Measurements from ENCODE around the gene ITSN2.

ITSN2 gene

GRCh38 chr2:24392542-24393059, 32.3 kb upstream of the ITSN2 start:
- Histone ChIP-seq H3K27me3 (ENCODE audit: control insufficient read depth, insufficient read depth, low read length) (no peaks in the 10 kb centered on the region), H3K9me3 (replicated peaks; ENCODE audit: low read length) (no peaks in the 10 kb centered on the region), H3K9ac (ENCODE audit: low read depth, low read length) (no peak overlapping the region), H3K36me3 (ENCODE audit: insufficient read depth, low read length) (no peaks in the 10 kb centered on the region), H3K4me3 (ENCODE audit: low read length) (no peak overlapping the region), H3K4me1 (ENCODE audit: control insufficient read depth, insufficient read depth, low read length) (no peaks in the 10 kb centered on the region), H3K4me2 (ENCODE audit: low read length) (no peak overlapping the region)

GRCh38 chr2:24385366-24385765, 25.0 kb upstream of the ITSN2 start:
- no peak overlapping the region for H3K4me2 ChIP-seq (ENCODE audit: low read length)
- H3K9me3 ChIP-seq (replicated peaks; ENCODE audit: low read length), result no peaks in the 10 kb centered on the region
- H3K4me3 ChIP-seq (ENCODE audit: low read length), result no peak overlapping the region
- H3K36me3 ChIP-seq (ENCODE audit: insufficient read depth, low read length), result no peaks in the 10 kb centered on the region
- H3K9ac ChIP-seq (ENCODE audit: low read depth, low read length), result no peak overlapping the region
- H3K4me1 ChIP-seq (ENCODE audit: control insufficient read depth, insufficient read depth, low read length), result no peaks in the 10 kb centered on the region
- H3K27me3 ChIP-seq (ENCODE audit: control insufficient read depth, insufficient read depth, low read length), result no peaks in the 10 kb centered on the region

DNA sequence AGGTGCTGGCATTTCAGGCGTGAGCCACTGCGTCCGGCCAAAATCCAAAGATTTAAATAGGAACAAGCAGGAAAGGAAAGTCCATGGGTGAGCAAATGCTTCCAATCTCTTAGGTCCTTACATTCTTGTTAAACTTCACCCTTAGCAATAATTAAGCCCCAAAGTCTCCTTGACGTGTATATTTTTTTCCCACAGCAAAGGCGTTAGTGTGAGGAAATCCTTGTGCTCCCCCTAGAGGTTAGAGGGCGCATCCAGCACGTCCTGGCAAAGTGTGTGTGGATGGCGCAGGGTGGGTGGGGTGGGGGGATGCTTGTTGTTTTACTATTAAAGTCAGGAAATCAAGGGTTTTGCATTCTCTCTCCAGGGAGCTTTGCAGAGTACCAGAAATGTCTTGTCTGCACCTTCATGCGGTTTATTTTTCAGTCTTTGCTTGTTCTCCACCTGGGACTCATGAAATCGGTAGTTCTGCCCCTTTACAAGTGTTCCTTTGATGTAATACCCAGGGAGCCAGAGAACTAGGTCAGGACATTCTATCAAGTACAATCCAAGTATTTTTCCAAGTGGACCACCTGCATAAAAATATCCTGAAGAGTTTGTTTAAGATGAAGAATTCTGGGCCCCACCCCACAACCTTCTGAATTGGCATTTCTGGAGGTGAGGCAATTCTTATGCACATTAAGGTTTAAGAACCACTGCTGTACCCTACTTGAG, 22.2 kb upstream of the ITSN2 start:
- Histone ChIP-seq H3K4me1 (ENCODE audit: control insufficient read depth, insufficient read depth, low read length) (no peaks in the 10 kb centered on the region), H3K27me3 (ENCODE audit: control insufficient read depth, insufficient read depth, low read length) (no peaks in the 10 kb centered on the region), H3K9ac (ENCODE audit: low read depth, low read length) (no peak overlapping the region), H3K4me3 (ENCODE audit: low read length) (no peak overlapping the region), H3K36me3 (ENCODE audit: insufficient read depth, low read length) (no peaks in the 10 kb centered on the region), H3K9me3 (replicated peaks; ENCODE audit: low read length) (no peaks in the 10 kb centered on the region), H3K4me2 (ENCODE audit: low read length) (no peak overlapping the region)

- no peak overlapping the region for H3K4me2 ChIP-seq (ENCODE audit: low read length)
- no peak overlapping the region for H3K4me3 ChIP-seq (ENCODE audit: low read length)
- no peaks in the 10 kb centered on the region for H3K4me1 ChIP-seq (ENCODE audit: control insufficient read depth, insufficient read depth, low read length)
- no peaks in the 10 kb centered on the region for H3K27me3 ChIP-seq (ENCODE audit: control insufficient read depth, insufficient read depth, low read length)
- H3K9ac ChIP-seq (ENCODE audit: low read depth, low read length), result no peak overlapping the region
- no peaks in the 10 kb centered on the region for H3K36me3 ChIP-seq (ENCODE audit: insufficient read depth, low read length)
- no peaks in the 10 kb centered on the region for H3K9me3 ChIP-seq (replicated peaks; ENCODE audit: low read length)
Observed at GRCh38 chr2:24380820-24381219, 20.5 kb upstream of the ITSN2 start.

DNA sequence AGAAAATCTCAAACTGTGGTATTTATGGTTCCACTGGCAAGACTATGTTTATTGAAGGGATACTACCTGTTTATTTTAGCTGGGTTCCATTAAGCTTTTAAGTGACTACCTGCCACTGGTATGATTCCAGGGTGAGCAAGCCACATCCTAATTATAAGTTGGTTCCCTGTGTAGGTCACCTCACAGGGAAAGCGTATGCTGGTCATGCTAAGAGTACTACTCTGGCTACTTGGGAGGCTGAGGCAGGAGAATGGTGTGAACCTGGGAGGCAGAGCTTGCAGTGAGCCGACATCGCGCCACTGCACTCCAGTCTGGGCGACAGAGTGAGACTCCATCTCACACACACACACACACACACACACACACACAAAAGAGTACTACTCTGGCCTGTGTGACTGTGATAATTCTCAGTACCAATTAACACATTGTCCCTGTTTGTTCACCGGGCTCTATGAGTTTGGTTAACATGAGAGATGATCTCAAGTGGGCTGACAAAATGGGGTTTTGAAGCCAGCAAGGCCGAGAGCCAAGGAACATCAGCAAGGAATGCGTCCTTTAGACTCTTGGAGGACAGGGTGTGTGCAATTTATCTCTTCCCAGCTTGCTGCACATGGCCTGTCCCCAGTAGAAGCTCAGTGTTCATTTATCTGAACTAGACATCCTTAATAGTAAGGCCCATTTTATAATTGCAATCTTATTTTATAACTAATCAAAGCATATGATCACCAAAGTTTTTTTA, 15.2 kb upstream of the ITSN2 start:
- no peak overlapping the region for H3K4me2 ChIP-seq (ENCODE audit: low read length)
- H3K9me3 ChIP-seq (replicated peaks; ENCODE audit: low read length), result no peaks in the 10 kb centered on the region
- no peaks in the 10 kb centered on the region for H3K4me1 ChIP-seq (ENCODE audit: control insufficient read depth, insufficient read depth, low read length)
- H3K36me3 ChIP-seq (ENCODE audit: insufficient read depth, low read length), result no peaks in the 10 kb centered on the region
- no peak overlapping the region for H3K9ac ChIP-seq (ENCODE audit: low read depth, low read length)
- H3K27me3 ChIP-seq (ENCODE audit: control insufficient read depth, insufficient read depth, low read length), result no peaks in the 10 kb centered on the region
- no peak overlapping the region for H3K4me3 ChIP-seq (ENCODE audit: low read length)

GRCh38 chr2:24374301-24374700, 14.0 kb upstream of the ITSN2 start:
- Histone ChIP-seq H3K4me1 (ENCODE audit: control insufficient read depth, insufficient read depth, low read length) (no peaks in the 10 kb centered on the region), H3K27me3 (ENCODE audit: control insufficient read depth, insufficient read depth, low read length) (no peaks in the 10 kb centered on the region), H3K4me2 (ENCODE audit: low read length) (no peak overlapping the region), H3K4me3 (ENCODE audit: low read length) (no peak overlapping the region), H3K36me3 (ENCODE audit: insufficient read depth, low read length) (no peaks in the 10 kb centered on the region), H3K9ac (ENCODE audit: low read depth, low read length) (no peak overlapping the region), H3K9me3 (replicated peaks; ENCODE audit: low read length) (no peaks in the 10 kb centered on the region)

- Histone ChIP-seq H3K27me3 (ENCODE audit: control insufficient read depth, insufficient read depth, low read length) (no peaks in the 10 kb centered on the region), H3K36me3 (ENCODE audit: insufficient read depth, low read length) (no peaks in the 10 kb centered on the region), H3K9ac (ENCODE audit: low read depth, low read length) (no peak overlapping the region), H3K4me3 (ENCODE audit: low read length) (no peak overlapping the region), H3K9me3 (replicated peaks; ENCODE audit: low read length) (no peaks in the 10 kb centered on the region), H3K4me1 (ENCODE audit: control insufficient read depth, insufficient read depth, low read length) (no peaks in the 10 kb centered on the region), H3K4me2 (ENCODE audit: low read length) (no peak overlapping the region)
Observed at GRCh38 chr2:24372033-24372432, 11.7 kb upstream of the ITSN2 start.

- Histone ChIP-seq H3K9me3 (replicated peaks; ENCODE audit: low read length) (no peaks in the 10 kb centered on the region), H3K4me1 (ENCODE audit: control insufficient read depth, insufficient read depth, low read length) (peaks cover 10% of the 10 kb centered on the region), H3K4me2 (ENCODE audit: low read length) (no peak overlapping the region), H3K36me3 (ENCODE audit: insufficient read depth, low read length) (no peaks in the 10 kb centered on the region), H3K4me3 (ENCODE audit: low read length) (no peak overlapping the region), H3K27me3 (ENCODE audit: control insufficient read depth, insufficient read depth, low read length) (no peaks in the 10 kb centered on the region), H3K9ac (ENCODE audit: low read depth, low read length) (no peak overlapping the region)
Observed at GRCh38 chr2:24365826-24366225, 5.5 kb upstream of the ITSN2 start.

DNA sequence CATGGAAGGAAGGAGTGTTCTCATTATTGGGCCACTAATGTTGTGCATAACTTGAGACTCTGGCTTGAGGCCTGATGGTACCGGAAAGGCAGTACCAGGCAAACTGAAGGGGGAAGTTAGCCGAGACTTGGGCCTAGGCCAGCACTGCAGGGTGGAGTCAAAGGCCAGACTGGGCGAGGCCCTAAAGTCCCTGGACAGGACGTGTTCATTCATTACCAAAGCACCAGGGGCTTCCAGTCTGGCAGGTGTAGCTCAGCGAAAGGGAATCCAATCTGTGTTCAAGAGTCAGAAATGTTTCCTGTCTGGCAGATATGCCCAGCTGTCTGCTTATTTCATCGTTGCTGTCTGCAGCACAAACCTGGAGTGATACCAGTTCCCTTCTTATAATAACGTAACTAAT, 4.7 kb upstream of the ITSN2 start:
- H3K4me3 ChIP-seq (ENCODE audit: low read length), result no peak overlapping the region
- peaks cover 11% of the 10 kb centered on the region for H3K4me1 ChIP-seq (ENCODE audit: control insufficient read depth, insufficient read depth, low read length)
- peak overlapping the region; percentile 15 for H3K4me2 ChIP-seq (ENCODE audit: low read length)

GRCh38 chr2:24363301-24363700, 3.0 kb upstream of the ITSN2 start:
- Histone ChIP-seq H3K9me3 (replicated peaks; ENCODE audit: low read length) (no peaks in the 10 kb centered on the region), H3K4me2 (ENCODE audit: low read length) (no peak overlapping the region), H3K36me3 (ENCODE audit: insufficient read depth, low read length) (no peaks in the 10 kb centered on the region), H3K4me3 (ENCODE audit: low read length) (no peak overlapping the region), H3K9ac (ENCODE audit: low read depth, low read length) (no peak overlapping the region), H3K27me3 (ENCODE audit: control insufficient read depth, insufficient read depth, low read length) (no peaks in the 10 kb centered on the region), H3K4me1 (ENCODE audit: control insufficient read depth, insufficient read depth, low read length) (peaks cover 22% of the 10 kb centered on the region)

More for the DNA sequence above, 4.7 kb upstream of the ITSN2 start:
- Histone ChIP-seq H3K9me3 (replicated peaks; ENCODE audit: low read length) (no peaks in the 10 kb centered on the region), H3K27me3 (ENCODE audit: control insufficient read depth, insufficient read depth, low read length) (no peaks in the 10 kb centered on the region), H3K9ac (ENCODE audit: low read depth, low read length) (no peak overlapping the region), H3K36me3 (ENCODE audit: insufficient read depth, low read length) (no peaks in the 10 kb centered on the region)

- Histone ChIP-seq H3K9ac (ENCODE audit: low read depth, low read length) (no peak overlapping the region), H3K4me3 (ENCODE audit: low read length) (no peak overlapping the region), H3K27me3 (ENCODE audit: control insufficient read depth, insufficient read depth, low read length) (no peaks in the 10 kb centered on the region), H3K4me2 (ENCODE audit: low read length) (no peak overlapping the region), H3K36me3 (ENCODE audit: insufficient read depth, low read length) (no peaks in the 10 kb centered on the region), H3K4me1 (ENCODE audit: control insufficient read depth, insufficient read depth, low read length) (peaks cover 23% of the 10 kb centered on the region), H3K9me3 (replicated peaks; ENCODE audit: low read length) (no peaks in the 10 kb centered on the region)
Observed at GRCh38 chr2:24362253-24362652, 1.9 kb upstream of the ITSN2 start.

GRCh38 chr2:24360963-24361330, 611 bp upstream of the ITSN2 start:
- Histone ChIP-seq H3K4me3 (ENCODE audit: low read length) (peak overlapping the region; percentile 97), H3K9ac (ENCODE audit: low read depth, low read length) (peak overlapping the region; percentile 90), H3K36me3 (ENCODE audit: insufficient read depth, low read length) (no peaks in the 10 kb centered on the region), H3K27me3 (ENCODE audit: control insufficient read depth, insufficient read depth, low read length) (no peaks in the 10 kb centered on the region), H3K9me3 (replicated peaks; ENCODE audit: low read length) (no peaks in the 10 kb centered on the region), H3K4me1 (ENCODE audit: control insufficient read depth, insufficient read depth, low read length) (peaks cover 23% of the 10 kb centered on the region), H3K4me2 (ENCODE audit: low read length) (peak overlapping the region; percentile 82)

Data from skeletal muscle satellite cell (primary cell).